Measurements from ENCODE around the gene DYNC1LI2.
"Not testable (repeated sequence)": the region's sequence is repeated elsewhere in the genome, so short reads cannot be mapped to it uniquely, and the experiment has no call there.

The DYNC1LI2 gene

DNA sequence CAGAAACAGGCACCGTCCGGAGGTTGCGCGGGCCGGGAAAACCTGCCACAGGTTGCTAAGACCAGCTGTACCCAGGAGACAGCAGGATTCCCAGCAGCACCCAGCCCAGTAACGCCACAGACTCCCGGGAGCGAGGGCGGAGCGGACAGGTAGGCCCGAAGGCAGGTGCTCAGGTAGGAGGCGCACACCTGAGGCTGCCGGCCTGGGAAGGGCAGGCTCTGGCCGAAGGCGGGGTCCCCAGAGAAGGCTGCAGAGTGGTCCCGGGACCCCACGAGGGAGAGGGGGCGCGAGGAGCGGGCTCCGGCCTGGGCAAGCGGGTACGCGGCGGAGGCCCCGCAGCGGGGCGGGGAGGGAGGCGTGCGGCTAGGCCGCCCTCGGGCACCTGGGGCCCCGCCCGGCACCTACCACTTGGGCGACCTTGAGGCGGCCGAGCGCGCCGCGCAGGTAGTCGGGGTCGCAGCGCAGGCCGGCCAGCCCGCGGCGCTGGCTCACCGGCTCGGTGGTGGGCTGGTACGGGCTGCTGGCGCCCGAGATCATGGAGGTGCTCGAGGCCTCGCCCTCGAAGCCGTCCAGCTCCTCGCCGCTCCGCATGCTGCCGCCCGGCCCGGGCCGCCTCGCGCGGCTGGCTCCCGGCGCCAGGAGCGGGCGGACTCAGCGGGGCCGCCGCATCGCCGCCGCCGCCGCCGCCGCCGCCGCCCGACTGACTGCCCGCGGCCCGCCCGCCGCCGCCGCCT, 55.3 kb downstream of the DYNC1LI2 start:
- DNase-seq: peak; percentile 14

DNA sequence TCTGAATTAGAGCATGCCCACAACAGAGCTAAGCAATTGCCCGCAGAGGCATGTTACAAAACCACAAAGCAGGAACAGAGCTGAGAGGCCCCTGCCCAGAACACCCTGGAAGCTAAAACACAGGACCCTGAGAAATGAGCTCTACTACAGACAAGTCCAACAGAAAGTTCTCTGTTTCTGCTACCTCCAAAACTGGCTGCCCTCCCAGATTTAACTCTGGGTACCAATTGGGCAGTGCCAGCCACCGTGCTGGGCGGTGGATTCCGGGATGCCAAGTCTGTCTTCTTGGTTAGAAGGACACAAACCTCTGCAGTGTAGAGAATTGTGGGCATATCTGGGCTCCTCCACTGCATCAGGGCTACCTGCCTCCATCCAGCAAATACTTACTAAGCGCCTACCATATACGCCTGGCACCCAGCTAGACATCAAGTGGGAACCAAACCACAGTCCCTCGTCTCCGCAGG, 55.9 kb downstream of the DYNC1LI2 start:
- DNase-seq: no peak

DNA sequence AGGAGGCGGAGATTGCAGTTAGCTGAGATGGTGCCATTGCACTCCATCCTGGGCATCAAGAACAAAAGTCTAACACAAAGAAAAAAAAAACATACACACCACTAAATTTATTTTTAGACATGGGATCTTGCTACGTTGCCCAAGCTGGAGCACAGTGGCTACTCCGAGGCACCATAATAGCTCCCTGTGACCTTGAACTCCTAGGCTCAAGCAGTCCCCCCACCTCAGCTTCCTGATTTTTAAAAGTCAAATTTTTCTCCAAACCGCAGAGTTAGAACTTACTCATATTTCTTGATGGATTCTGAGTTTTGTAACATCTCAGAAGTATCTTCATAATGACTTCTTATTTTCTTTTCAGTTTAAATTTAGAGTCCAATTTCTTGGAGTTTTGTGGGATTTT, 58.3 kb downstream of the DYNC1LI2 start:
- no peak for DNase-seq

DNA sequence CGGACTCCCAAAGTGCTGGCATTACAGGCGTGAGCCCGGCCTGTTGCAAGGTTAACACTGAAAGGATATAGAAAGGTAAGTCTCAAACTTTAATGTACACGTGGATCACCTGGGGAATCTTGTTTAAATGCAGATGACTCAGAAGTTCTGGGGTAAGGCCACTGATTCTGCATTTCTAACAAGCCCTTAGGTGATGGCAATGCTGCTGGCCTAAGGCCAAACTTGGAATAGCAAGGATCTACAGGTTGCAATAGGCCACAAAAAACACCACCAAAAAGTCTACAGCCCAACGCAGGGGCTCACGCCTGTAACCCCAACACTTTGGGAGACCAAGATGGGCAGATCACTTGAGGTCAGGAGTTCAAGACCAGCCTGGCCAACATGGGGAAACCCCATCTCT, 59.1 kb downstream of the DYNC1LI2 start:
- no peak for DNase-seq

DNA sequence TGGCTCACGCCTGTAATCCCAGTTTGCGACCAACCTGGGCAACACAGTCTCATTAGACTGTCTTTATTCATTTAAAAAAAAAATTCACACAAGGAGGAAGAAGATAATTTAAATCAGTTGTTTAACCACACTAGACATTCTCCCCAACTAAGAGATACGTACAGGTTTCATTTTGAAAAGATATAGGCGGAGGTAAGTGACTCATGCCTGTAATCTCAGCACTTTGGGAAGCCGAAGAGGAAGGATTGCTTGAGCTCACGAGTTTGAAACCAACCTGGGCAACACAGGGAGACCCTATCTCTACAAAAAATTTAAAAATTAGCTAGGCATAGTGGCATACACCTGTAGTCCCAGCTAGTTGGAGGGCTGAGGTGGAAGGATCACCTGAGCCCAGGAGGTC, 60.2 kb downstream of the DYNC1LI2 start:
- no peak for DNase-seq

DNA sequence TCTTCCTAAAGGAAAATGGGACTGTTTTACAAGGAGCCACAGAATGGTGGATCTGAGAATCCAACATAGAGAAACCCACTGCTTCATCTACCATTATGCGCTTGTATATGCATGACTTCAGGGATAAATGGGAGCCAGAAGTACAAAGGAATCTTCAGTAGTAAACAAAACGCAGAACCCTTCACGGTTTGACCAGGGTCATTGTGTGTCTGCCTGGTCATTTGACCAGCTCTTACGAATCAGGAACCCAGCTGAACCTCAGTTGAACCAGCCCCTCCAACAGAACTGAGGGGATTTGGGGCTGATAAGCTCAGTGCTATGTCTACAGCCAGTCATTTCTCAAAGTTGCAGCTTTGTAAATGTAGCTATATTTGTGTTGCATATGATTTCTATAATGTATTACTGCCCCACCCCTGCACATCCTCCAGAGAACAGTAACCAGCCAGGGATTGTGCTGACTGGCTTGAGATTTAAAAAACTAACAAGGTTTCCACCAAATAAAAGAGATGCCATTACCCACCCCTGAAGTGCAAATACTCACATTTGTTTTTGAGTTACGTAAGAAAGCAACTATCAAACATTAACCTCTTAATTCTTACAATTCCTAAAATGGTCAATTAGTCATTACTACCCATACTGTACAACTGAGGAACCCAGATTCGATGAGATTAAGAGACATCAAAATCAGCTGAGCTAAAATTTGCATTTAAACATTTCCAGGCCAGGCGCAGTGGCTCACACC, 61.1 kb downstream of the DYNC1LI2 start:
- no peak for DNase-seq

DNA sequence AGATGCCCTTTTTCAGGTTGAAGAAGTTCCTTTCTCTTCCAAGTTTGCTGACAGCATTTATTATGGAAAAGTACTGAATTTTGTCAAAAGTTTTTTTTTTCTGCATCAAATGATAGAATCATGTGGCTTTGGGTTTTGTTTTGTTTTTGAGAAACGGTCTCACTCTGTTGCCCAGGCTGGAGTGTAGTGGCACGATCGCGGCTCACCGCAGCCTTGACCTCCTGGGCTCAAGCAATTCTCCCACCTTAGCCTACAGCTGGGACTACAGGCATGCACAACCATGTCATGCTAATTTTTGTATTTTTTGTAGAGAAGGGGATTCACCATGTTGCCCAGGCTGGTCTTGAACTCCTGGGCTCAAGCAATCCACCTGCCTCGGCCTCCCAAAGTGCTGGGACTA, 62.1 kb downstream of the DYNC1LI2 start:
- DNase-seq: no peak

DNA sequence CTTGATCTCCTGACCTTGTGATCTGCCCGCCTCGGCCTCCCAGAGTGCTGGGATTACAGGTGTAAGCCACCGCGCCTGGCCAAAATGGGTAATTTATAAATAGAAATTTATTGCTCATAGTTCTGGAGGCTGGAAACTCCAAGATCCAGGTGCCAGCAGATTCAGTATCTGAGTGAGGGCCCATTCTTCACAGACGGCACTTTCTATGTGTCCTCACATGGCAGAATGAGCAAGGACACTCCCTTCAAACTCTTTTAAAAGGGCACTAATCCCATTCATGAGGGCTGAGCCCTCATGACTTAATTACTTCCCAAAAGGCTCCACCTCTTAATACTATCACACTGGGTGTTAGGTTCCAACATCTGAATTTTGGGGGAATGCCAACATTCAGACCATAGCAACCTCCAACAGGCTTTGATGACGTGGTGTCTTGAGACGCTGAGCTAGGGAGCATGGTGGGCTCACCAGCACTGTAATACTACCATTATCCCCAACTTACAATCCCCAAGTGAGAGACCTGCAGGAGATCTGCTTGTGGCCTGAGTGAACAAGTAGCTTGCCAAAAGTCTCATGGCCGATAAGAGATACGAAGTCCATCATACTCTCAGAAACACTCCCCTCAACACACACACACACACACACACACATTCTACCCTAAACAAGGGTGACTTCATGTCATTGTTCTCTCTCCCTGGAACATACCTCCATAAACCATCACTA, 63.3 kb downstream of the DYNC1LI2 start:
- DNase-seq: peak; percentile 52

DNA sequence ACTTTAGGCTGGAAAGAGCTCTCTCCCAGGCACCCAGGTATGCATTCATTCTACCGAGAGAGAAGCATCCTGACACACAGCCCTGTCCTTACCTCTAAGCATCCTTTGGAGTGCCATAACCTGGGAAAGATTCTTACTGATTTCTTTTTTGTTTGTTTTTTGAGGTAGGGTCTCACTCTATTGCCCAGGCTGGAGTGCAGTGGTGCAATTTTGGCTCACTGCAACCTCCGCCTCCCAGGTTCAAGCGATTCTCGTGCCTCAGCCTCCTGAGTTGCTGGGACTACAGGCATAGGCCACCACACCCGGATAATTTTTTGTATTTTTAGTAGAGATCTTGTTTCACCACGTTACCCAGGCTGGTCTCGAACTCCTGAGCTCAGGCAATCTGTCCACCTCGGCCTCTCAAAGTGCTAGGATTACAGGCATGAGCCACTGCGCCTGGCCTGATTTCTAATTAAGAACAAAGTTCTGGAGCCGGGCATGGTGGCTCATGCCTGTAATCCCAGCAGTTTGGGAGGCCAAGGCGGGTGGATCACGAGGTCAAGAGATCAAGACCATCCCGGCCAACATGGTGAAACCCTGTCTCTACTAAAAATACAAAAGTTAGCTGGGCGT, 65.8 kb downstream of the DYNC1LI2 start:
- DNase-seq: not testable (repeated sequence)

DNA sequence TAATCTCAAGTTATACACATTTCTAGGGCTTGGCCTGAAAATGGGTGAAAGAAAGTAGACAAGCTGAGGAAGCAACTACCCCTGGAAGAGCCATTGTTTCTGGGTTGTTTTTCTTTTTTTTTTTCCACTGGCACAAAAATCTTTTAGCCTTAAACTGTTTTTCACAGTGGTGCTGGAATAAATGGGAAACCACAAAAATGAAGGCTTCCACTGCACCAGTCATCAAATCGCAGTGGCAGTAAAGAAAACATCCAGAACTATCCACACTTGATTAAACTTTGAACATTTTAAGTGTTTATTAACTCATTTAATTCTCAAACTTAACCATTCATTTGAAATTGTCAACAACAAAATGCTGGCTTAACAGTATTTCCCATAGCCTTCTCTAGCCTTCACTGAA, 69.1 kb downstream of the DYNC1LI2 start:
- DNase-seq: no peak

DNA sequence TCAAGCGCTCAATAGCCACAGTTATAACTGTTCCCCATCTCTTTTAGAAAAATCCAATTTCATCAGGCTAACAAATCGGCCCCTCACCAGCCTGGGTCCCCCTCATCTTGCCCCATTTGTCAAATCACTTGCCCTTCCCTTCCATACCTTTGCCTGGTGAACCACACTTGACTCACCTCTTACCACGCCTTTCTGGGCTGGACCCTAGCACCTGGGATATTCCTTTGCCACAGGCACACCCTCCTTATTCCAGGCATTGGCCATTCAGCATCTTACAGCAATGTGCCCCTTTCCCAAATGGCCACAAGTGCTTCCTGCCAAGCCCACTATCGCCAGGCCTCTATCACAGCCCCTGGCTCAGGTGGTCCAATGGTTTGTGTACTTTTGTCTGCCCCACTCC, 69.7 kb downstream of the DYNC1LI2 start:
- no peak for DNase-seq

DNA sequence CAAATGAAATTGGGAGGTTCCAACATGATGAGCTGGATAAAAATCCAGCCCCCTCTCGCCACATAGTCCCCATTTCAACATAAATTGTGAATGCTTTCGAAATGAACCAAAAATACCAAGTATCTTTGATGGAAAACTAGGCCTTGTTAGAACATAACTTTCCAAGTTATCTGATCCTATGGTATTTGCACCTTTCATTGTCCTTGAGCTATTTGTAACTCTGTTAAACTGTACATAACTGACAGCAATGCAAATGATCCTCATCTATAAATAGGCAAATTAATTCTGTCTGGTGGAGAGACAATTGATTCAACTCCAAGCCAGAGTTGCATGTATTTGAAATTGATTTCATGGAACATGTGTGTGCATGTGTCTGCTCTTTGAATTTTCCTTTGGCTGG, 73.1 kb downstream of the DYNC1LI2 start:
- no peak for DNase-seq

DNA sequence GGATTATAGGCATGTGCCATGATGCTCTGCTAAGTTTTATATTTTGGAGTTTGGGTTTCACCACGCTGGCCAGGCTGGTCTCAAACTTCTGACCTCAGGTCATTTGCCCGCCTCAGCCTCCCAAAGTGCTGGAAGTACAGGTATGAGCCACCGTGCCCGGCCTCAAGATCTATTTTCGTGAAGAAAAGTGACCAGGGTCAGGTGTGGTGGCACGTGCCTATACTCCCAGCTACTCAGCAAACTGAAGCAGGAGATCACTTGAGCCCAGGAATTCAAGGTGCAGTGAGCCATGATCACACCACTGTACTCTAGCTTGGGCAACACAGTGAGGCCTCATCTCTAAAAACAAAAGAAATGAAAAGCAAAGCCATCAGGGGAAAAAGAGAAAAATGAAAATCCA, 73.6 kb downstream of the DYNC1LI2 start:
- DNase-seq: no peak

DNA sequence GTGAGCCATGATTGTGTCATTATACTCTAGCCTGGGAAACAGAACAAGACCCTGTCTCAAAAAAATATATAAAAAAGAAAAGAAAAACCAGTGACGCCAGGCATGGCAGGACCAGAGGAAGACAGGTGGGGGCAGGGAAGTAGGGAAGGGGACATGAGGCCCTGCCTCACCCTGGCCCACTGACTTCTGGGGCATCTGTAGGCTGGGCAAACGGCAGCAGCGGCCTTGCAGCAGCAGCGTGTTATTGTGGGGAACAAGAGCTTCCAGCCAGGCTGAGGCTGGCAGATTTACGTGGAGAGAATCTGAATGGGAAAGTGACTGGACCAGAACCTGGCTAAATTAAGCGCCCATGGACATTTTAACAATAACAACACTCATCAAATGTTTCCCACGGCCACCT, 74.2 kb downstream of the DYNC1LI2 start:
- DNase-seq: no peak

DNA sequence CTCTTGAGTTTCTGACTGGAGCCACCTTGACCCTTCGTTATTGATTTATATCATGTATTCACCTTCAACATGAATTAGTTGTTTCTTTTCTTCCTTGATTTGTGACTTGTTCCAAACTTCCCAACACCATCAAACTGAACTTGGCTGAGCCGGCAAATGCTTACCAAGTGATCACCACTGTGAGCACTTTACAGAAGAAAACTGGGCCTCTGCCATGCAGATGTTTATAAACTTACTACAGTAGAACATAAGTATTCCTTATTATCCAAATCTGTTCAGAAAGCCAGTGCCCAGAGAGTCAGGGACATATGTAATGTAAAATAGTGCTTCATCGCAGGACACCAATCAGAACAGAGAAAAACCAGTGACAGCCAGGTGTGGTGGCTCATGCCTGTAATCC, 74.8 kb downstream of the DYNC1LI2 start:
- no peak for DNase-seq

DNA sequence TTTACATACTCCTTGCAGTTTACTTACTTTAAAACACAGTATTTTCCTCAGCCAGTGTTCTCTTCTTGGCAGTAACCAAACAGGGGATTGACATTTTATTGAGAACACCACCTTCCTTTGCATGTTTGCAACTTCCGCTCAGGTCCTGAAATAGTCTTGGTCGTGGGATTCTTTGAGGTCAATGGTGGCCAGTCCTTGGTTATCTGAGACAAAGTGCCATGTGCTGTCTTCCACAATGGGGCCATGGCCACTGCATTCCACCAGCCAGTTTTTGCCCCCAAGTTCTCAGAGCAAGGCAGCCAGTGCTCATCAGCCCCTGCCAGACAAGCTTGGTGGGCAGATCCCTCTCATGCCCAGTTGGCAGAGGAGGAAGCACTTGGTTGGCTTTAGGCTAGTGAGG, 77.7 kb downstream of the DYNC1LI2 start:
- no peak for DNase-seq
